ENCODE results near the gene MCTP2. TPM values are rescaled to one million over a fixed set of nuclear protein-coding genes. Genes with fewer than 3 reads are reported as not detected.
A peak's percentile ranks its signal among the peaks of the same experiment; 100 is the strongest.

The MCTP2 gene
- polyA plus RNA-seq, 3 donors = 2.4 to 7.4 (median 7.3) TPM

DNA sequence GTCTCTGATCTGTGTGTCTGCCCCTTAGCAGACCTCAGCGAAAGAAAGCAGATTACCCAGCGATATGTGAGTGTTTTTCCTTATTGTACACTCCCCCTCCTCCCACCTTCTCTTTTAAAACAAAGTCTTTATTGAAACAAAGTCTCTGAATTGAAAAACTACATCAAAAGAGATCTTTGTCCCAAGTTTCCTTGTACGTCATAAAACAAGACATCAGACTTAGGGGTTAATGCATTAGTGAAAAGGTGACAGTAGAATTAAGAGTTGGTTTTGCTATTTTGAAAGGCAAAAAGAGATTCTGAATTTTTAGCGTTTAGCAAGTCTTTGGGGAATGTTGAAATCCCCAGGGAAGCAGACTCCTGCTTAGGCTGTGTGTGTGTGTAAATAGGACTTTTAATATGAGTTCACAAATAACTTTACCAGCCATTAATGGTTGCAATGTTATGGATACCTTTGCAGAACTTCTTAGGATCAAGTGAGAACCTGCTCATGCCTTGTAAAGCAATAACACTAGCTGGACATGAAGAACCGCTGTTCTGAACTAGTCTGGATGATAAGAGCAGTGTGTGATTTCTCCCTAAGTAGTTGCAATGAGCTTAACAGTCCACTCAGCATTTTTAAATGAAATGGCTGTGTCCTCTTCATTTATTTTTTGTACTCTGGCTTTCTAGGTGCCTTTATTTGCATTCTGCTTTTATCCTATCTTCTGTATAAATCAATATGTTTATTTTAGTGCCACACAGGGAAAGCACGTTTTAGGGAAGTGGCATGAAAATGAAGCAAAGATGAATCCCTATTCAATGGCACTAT, 136.6 kb downstream of the MCTP2 start:
- peaks cover 24% of the 10 kb centered on the region for H3K4me1 Mint-ChIP-seq
- no peaks in the 10 kb centered on the region for H3K9me3 ChIP-seq (replicated peaks in 1 of 2; ENCODE audit: control insufficient read depth in 1 of 2, insufficient read depth in 1 of 2, low read length in 2 of 2)
- DNase-seq = no peak
- H3K27ac Mint-ChIP-seq = no peak overlapping the region
- intact Hi-C loops (cut with micrococcal nuclease) = no loop called here
- 100% methylated on average over 1 of the region's 6 CpGs for WGBS (ENCODE audit: insufficient coverage)
- H3K36me3 Mint-ChIP-seq = peaks cover 22 to 43% of the 10 kb centered on the region in 2 donors
- no peak overlapping the region for H3K27ac ChIP-seq (ENCODE audit: low read depth in 1 of 2, low read length in 2 of 2)
- H3K4me2 ChIP-seq (replicated peaks; ENCODE audit: extremely low read depth, low read length, poor library complexity, severe bottlenecking) = no peak overlapping the region
- H3K27me3 Mint-ChIP-seq (ENCODE audit: low read depth in 3 of 3) = no peaks in the 10 kb centered on the region
- peaks cover 0 to 15% of the 10 kb centered on the region in 2 donors for H3K36me3 ChIP-seq (replicated peaks in 1 of 2; ENCODE audit: control insufficient read depth in 1 of 2, insufficient read depth in 2 of 2, low read length in 2 of 2)
- H3K9ac ChIP-seq (ENCODE audit: insufficient read depth, low read length, poor library complexity, severe bottlenecking) = no peak overlapping the region
- H3K27me3 ChIP-seq (ENCODE audit: control insufficient read depth in 2 of 2, insufficient read depth in 2 of 2, low read length in 2 of 2) = no peaks in the 10 kb centered on the region
- H3K9me3 Mint-ChIP-seq = peaks cover 0 to 2% (median 0%) of the 10 kb centered on the region in 7 donors
- TF ChIP-seq, protein P1, sequence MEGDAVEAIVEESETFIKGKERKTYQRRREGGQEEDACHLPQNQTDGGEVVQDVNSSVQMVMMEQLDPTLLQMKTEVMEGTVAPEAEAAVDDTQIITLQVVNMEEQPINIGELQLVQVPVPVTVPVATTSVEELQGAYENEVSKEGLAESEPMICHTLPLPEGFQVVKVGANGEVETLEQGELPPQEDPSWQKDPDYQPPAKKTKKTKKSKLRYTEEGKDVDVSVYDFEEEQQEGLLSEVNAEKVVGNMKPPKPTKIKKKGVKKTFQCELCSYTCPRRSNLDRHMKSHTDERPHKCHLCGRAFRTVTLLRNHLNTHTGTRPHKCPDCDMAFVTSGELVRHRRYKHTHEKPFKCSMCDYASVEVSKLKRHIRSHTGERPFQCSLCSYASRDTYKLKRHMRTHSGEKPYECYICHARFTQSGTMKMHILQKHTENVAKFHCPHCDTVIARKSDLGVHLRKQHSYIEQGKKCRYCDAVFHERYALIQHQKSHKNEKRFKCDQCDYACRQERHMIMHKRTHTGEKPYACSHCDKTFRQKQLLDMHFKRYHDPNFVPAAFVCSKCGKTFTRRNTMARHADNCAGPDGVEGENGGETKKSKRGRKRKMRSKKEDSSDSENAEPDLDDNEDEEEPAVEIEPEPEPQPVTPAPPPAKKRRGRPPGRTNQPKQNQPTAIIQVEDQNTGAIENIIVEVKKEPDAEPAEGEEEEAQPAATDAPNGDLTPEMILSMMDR (IDR thresholded peaks at IDR 0.05) = no peak
- no peaks in the 10 kb centered on the region for H3K79me2 ChIP-seq (ENCODE audit: insufficient read depth, low read length)
- H3K4me3 ChIP-seq (replicated peaks in 1 of 3; ENCODE audit: low read depth in 2 of 3, low read length in 3 of 3) = no peak overlapping the region
- no peaks in the 10 kb centered on the region for H4K20me1 ChIP-seq (ENCODE audit: insufficient read depth, low read length)
- no peak overlapping the region for H2AFZ ChIP-seq (ENCODE audit: insufficient read depth, low read depth, low read length, poor library complexity, severe bottlenecking)
- peaks cover 18 to 22% of the 10 kb centered on the region in 2 donors for H3K4me1 ChIP-seq (ENCODE audit: control insufficient read depth in 1 of 2, insufficient read depth in 2 of 2, low read length in 2 of 2)
- no peak overlapping the region for H3K4me3 Mint-ChIP-seq

DNA sequence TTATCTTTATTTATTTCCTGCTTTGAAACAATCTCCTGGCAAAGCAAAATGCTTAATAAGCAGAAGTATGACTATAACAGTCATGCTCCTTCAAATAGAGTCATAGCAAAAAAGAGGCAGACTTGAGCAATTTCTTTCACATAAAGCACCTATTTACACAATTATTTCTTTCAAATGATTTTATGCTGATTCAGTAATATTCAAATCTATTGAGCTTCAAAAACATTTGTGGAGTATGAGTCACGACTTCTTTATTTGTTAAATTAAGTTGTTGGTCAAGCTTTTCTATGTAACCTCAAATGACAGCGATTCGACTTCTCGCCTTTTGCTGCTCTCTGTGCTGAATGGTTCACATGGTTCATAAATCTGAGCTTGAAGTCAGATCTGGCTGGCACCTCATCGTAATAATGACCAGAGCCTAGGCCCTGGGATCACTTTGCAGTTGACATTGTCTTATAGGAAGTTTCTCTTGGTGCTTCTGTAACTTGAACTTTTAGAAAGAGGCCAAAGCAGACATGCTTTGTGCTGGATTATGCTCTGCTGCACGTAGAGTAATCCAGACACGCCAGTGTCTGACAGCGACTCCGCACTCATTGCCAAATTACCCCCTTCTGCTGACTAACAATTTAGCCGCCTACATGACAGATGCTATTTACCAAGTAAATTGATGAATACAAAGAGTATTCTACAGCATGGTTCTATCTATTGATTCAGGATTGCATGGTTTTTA, 139.0 kb downstream of the MCTP2 start:
- H3K9ac ChIP-seq (ENCODE audit: insufficient read depth, low read length, poor library complexity, severe bottlenecking) = peak overlapping the region; percentile 24
- peaks cover 0 to 22% of the 10 kb centered on the region in 2 donors for H3K36me3 ChIP-seq (replicated peaks in 1 of 2; ENCODE audit: control insufficient read depth in 1 of 2, insufficient read depth in 2 of 2, low read length in 2 of 2)
- H3K27me3 Mint-ChIP-seq (ENCODE audit: low read depth in 3 of 3) = no peaks in the 10 kb centered on the region
- no peaks in the 10 kb centered on the region for H3K79me2 ChIP-seq (ENCODE audit: insufficient read depth, low read length)
- peak overlapping the region; percentile 28 to 86 for H3K27ac ChIP-seq (ENCODE audit: low read depth in 1 of 2, low read length in 2 of 2)
- H3K4me3 ChIP-seq (replicated peaks in 1 of 3; ENCODE audit: low read depth in 2 of 3, low read length in 3 of 3) = no peak overlapping the region
- peaks cover 18 to 22% of the 10 kb centered on the region in 2 donors for H3K4me1 ChIP-seq (ENCODE audit: control insufficient read depth in 1 of 2, insufficient read depth in 2 of 2, low read length in 2 of 2)
- intact Hi-C loops (cut with micrococcal nuclease) = no loop called here
- no peaks in the 10 kb centered on the region for H3K27me3 ChIP-seq (ENCODE audit: control insufficient read depth in 2 of 2, insufficient read depth in 2 of 2, low read length in 2 of 2)
- H3K36me3 Mint-ChIP-seq = peaks cover 21 to 42% of the 10 kb centered on the region in 2 donors
- peaks cover 0 to 2% (median 0%) of the 10 kb centered on the region in 7 donors for H3K9me3 Mint-ChIP-seq
- H4K20me1 ChIP-seq (ENCODE audit: insufficient read depth, low read length) = no peaks in the 10 kb centered on the region
- 67% methylated on average over 4 of the region's 10 CpGs for WGBS (ENCODE audit: insufficient coverage)
- peak overlapping the region in 1 of 2 donors; percentile 39 for H3K4me3 Mint-ChIP-seq
- H3K4me2 ChIP-seq (replicated peaks; ENCODE audit: extremely low read depth, low read length, poor library complexity, severe bottlenecking) = peak overlapping the region; percentile 22
- H2AFZ ChIP-seq (ENCODE audit: insufficient read depth, low read depth, low read length, poor library complexity, severe bottlenecking) = no peak overlapping the region
- H3K4me1 Mint-ChIP-seq = peaks cover 24% of the 10 kb centered on the region
- peak overlapping the region; percentile 85 to 96 (median 90) for H3K27ac Mint-ChIP-seq
- peak; percentile 47 to 61 (median 54) for DNase-seq
- TF ChIP-seq, protein P1 (IDR thresholded peaks at IDR 0.05) = no peak
- H3K9me3 ChIP-seq (replicated peaks in 1 of 2; ENCODE audit: control insufficient read depth in 1 of 2, insufficient read depth in 1 of 2, low read length in 2 of 2) = no peaks in the 10 kb centered on the region

Data from CD14-positive monocyte (primary cell).